ENCODE measurements around the gene RBPMS2.
"Not testable (repeated sequence)": the region's sequence is repeated elsewhere in the genome, so short reads cannot be mapped to it uniquely, and the experiment has no call there.

The RBPMS2 gene

DNA sequence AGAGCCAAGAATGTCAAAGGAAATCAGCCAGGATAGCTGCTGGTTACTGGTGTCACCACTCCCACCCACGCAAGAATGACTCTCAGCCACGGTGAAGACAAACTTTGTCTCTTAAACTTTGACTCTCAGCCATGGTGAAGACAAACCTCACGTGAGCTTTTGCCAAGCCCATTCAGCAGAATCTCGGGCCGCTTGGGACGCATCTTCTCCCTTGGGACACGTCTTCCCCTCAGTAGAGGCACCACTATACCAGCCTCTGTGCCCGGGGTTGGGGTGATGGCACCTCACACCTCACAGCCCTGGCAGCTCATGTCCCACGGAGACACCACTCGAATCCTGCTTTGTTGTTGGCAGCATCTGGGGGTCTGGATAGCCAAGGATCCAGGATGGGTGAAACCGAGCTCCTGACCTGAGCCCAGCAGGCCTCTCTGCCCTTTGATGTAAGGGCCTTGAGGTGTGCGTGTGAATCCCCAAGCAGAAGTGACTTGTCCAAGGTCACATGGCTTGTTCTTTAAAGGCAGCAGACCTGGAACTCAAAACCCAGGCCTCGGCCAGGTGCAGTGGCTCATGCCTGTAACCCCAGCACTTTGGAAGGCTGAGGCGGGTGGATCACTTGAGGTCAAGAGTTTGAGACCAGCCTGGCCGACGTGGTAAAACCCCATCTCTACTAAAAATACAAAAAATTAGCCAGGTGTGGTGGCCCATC is 21.8 kb downstream of the RBPMS2 start:
- no peak for DNase-seq (ENCODE audit: low spot score)

DNA sequence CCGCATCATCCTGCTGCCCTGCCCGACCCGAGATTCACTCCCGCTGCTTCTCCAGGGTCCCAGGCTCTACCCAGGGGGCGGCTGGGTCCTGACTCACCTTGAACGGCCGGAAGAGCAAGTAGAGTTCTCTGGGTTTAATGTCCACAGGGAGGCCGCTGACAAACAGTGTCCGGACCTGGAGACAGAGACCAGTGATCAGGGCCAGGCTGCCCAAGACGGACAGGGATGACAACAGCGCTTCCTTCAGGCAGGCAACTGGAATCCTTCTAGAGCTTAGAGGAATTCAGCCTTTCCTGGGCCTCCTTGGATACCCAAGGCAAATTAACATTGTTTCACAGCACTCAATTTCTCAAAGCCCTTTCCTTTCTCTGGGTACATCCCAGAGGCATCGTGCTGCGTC is 23.9 kb downstream of the RBPMS2 start:
- no peak for DNase-seq (ENCODE audit: low spot score)

DNA sequence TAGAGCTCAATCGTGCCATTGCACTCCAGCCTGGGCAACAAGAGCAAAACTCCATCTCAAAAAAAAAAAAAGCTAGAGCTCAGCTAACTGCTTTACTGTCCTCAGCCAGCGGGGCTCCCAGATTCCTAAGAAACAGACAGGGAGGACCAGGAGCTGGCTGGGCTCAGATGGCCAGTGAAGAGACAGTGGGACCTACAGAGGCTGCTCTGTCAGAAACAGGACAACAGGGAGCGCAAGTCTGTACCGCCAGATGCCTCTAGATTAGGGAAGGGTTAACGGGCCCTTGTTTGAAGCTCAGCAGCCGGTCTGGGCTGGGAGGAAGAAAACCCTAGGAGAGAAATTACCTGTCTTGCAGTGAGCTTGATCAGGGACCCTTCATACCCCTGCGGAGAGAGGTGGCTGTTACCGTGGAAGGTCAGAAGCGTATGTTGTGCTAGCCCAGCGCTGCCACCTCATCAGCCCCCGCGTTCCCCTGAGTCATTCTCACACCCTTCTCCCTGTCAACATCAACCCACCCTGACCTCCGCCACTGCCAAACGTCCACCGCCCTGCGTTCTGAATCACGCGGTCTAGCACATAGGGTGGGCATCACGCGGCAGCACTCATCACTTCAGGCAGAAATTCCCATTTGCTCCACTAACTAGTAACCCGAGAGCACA is 25.3 kb downstream of the RBPMS2 start:
- no peak for DNase-seq (ENCODE audit: low spot score)

DNA sequence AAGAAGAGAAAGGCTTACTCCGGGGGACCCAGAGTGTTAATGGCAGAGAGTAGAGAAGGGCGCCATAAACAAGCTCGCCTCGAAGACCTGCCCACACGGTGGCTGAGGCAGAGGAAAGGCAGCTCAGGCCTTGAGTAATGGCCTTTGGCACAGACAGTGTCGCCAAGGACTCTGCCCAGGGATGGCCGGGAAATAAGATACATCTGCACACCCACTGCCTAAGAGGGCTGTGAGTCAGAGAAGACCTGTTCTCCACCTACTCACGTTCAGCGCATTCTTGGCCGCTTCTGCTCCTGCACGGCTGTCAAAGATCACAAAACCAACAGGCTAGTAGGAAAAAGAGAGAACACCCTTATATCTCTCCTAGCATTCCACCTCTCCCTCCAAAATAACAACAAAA is 26.2 kb downstream of the RBPMS2 start:
- no peak for DNase-seq (ENCODE audit: low spot score)

DNA sequence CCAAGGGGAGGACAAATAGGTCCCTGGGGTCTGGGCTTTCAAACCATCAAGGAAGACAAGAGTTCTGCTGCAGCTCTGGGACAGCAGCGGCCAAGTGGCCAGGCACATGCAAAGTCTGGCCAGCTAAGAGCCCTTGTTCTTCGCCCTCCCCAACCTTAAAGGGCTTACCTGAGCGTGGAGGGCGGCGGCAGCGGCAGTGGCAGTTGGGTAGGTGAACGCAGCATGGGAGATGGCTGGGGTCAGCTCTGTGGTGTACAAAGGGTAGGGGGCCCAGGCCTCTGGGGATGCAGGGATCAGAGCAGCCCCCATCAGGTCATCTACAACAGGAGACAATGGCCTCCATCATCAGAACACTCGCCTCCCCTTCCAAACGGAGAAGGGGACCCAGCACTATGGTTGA is 27.1 kb downstream of the RBPMS2 start:
- DNase-seq (ENCODE audit: low spot score): no peak

DNA sequence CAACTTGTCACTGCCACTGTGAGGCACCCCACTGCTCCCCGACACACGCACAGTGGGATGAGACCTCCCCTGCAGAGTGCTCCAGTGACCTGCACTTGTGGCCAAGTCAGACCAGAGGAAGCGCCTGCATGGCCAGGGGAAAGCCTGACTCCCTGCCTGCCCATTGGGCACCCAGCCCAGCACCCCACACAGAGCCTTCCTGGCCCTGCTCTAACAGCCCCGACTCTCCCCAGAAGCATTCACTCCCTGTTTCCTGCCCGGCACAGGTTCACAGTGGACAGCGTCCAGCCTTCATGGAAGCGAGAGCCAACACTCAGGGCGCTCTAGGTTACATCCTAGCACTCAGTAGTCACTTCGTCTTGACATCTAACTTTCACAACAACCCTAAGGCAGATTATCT is 27.8 kb downstream of the RBPMS2 start:
- no peak for DNase-seq (ENCODE audit: low spot score)

DNA sequence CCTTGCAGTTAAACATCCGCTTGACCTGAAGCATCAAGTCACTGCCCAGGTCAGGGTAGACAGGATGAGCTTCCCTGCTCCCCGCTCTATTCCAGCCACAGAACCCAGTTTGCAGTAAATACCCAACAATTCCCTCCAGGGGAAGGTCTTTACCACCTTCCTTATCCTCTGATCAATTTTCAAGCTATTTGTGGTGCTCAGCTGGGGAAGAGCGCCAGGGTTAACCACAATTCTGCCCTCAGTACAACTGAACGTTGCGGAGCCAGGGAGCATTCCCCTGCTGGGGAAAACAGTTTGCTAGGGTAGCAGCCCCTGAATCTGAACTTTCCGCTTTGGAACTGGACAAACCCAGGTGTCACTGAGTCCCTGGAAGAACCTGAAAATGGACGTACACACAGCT is 28.5 kb downstream of the RBPMS2 start:
- no peak for DNase-seq (ENCODE audit: low spot score)

DNA sequence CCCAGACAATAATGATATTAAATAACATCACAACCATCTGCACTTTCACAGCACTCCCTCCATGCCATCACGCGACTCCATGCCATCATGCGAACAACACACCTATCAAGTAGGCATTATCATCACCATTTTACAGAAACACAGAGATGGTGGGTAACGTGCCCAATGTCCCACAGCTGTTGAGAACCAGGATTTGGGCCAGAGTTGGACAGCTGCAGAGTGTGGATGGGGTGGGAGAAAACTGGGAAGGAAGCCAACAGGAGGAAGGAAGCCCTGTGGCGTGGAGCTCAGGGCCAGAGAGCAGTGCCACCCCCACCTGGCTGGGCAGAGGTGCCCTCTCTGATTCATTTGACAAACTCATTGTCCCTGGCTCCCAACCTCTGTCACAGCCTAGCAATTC is 29.0 kb downstream of the RBPMS2 start:
- no peak for DNase-seq (ENCODE audit: low spot score)

DNA sequence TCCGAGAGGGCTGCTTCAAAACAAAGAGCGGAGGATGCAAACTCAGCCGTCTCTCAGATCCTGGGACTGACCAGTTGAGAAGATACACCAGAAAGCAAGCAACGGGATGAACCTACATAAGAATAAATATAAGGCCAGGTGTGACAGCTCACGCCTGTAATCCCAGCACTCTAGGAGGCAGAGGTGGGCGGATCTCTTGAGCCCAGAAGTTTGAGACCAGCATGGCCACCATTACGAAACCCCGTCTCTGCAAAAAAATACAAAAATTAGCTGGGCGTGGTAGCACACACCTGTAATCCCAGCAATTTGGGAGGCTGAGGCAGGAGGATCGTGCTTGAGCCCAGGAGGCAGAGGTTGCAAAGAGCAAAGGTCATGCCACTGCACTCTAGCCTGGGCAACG is 31.7 kb downstream of the RBPMS2 start:
- no peak for DNase-seq (ENCODE audit: low spot score)

DNA sequence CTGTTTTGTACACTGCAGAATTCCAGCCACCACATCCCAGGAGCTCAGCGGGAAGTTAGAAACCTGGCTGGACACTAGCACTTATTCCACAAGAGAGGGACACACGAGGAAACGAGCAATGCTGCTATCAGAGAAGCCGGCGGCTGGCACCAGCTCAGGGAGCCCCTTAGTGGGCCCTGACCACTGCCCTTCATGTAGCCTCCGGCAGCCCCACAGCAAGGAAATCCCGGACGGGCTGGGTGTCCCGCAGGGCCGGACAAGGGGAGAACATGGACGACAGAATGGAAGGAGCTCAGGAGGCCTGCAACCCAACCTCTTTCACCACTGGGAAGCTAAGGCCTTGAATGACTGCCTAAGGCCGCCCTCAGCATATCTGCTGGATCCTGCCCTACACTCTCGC is 32.5 kb downstream of the RBPMS2 start:
- DNase-seq (ENCODE audit: low spot score): no peak

DNA sequence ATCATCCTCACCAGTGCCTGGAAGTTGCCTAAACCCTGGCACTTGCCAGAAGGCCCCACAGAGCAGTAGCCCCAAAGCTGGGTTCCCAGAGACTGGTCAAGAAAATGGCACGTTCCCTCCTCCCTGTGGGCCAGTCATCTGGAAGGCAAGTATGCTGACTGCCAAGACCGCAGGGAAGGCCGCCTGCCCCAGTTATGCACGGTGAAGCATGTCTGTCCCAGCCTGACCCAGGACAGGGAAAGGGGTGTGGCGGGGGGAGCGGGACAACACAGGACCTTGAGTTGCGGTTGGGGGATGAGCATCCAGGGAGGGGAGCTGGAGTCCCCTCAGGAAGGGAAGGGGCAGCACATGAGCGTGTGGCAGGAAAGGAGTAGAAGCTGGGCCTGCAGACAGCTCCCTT is 33.0 kb downstream of the RBPMS2 start:
- DNase-seq (ENCODE audit: low spot score): no peak

DNA sequence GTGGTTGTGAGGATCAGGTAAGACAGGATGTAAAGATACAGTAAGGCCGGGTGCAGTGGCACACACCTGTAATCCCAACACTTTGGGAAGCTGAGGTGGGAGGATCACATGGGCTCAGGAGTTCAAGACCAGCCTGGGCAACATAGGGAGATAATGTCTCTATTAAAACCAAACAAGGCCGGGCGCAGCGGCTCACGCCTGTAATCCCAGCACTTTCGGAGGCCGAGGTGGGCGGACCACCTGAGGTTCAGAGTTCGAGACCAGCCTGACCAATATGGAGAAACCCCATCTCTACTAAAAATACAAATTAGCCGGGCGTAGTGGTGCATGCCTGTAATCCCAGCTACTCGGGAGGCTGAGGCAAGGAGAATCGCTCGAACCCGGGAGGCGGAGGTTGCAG is 33.7 kb downstream of the RBPMS2 start:
- not testable (repeated sequence) for DNase-seq (ENCODE audit: low spot score)

DNA sequence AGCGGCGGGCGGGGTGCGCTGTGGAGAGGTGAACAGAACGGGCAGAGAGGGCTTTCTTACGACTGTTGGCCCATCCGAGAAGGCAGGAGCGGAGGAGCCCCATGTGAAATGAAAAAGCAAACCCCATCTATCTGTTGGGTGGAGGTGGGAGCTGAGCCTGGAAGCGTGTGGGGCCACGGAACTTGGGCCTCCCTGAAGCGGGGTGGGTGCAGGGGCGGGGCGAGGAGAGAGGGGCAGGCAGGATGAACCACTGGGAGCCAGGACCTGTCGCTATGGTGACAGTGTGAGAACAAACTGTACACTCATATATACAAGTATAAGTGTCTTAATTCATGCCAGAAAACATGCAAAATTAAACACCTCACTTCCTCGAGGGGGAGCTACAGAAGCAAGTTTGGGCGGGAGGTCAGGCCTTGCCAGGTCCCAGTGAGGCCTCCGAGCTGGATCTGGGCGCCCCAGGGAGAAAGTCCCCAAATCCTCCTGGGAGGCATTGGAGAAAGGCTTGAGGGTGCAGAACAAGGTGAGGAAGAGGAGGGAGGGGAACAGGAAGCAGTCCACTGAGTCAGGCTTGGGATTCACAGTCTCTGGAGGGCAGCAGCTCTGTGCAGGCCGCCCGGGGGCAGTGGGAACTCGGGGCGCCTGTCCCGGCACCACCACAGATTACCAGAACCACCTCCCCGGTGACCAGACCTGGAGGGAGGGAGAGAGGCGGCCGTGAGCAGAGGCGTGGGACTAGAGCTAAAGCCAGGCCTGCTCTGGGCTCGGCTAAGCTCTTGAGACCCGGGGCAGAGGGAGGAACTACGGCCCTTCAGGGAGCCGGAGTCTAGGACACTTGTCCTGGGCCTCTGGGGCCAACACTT is 34.8 kb downstream of the RBPMS2 start:
- no peak for DNase-seq (ENCODE audit: low spot score)

DNA sequence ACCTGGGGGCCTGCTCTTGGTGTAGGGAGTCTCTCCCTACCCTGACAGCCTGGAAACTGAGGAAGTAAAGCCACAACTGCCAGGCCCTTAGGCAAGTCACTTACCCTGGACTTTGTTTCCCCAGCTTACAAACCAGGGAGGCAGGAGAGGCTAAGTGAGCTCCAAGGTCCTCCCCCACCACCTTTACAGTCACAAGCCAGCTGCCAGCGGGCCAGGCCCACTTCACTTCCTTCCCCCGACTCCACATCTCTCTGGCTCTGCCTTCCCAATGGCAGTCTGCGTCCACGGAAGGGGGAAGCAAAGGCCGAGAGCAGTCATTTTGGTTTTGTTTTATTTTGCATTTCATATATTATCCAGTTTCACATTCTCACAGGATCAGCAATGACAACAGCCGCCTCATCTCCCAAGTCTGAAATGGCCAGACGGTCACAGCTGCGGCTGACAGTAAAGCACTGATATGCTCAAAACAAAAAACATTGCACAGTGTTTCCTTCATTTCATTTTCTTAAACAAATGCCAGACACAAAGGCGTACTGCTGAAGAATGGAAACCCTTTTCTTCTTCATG is 35.7 kb downstream of the RBPMS2 start:
- no peak for DNase-seq (ENCODE audit: low spot score)

DNA sequence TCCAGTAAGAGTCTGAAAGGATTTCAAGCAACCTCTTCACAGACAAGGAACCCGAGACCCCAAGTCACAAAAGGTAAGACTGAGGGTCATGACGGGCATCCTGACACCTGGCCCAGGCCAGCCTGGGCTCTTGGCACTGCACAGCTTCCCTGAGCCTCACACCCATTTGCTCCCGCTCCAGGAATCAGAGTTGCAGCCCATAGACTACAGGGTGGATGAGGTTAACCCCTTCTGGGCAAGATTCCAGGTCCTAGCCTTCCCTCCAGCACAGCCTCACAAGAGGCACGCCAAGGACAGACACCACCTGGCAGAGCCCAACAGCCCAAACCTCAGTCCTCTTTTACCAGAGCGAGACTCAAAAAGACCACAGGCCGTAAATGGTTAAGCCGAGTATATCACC is 36.2 kb downstream of the RBPMS2 start:
- no peak for DNase-seq (ENCODE audit: low spot score)

DNA sequence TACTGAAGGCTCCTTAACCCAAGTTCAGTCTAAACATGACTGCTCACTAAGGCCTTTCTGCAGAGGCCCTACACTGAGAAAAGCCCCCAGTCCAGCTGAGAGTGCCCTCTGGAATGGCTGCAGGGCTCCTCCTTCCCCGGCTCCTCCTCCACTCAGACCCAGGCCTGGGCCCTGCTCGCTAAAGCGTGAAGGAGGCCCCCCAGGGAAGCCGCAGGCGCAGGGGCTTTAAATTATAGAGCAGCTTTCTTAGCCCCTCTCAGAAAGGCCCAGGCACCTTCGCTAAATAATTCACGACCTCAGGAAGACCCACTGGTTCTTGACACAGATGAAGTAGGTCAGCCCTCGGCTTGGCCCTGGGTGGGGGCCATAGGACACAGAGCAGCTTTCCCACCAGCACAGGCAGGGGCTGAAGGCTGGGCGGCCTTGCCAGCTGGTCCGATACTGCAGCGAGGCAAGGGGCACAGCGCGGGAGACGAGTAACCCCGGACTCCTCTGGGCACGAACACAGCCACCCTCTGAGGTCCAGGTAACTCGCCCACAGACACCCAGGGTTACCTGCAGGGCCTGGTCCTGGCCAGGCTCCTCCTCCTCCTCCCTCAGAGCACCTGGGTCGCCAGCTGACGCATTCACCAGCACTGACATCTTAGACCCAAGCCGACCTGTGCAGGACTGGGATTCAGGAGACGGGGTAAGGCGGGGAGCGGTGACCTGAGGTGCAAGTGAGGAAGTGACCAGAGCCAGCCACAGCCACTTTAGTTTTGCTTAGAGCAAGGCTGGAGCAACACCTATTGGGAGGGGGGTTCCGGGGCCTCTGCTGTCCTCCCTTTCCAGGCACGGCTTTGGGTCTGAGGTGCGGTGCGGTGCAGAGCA is 36.9 kb downstream of the RBPMS2 start:
- no peak for DNase-seq (ENCODE audit: low spot score)

DNA sequence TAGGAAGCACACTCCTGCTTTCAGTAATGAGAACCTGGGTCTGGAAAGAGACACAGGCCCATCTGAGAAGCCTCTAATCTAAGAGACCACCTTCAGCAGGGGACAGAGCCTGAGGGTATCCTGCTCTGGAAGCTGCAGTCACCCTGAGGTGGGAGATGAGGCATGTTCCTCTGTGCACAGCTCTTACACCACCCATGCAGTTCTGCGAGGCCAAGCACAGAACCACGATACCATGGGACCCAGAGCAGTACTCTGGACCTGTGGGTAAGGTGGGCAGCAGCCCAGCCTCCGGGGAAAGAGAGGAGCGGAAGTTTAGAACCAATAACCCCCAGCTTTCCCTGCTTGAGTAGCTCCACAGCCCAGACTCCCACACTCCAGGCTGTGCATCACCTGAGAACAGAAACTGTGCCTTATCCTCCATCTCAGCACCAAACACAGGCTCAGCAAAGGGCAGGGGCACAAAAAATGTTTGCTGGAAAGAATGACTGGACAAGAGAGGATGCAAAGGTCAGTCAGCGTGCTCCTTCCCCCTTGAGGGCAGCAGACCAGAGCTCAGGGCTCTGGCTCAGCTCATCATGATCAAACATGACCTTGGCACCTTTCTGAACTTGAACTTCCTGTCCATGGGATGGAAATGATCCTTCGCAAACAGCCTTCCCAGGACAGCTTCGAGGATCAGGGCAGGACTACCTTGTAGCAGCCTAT is 43.1 kb downstream of the RBPMS2 start:
- no peak for DNase-seq (ENCODE audit: low spot score)

DNA sequence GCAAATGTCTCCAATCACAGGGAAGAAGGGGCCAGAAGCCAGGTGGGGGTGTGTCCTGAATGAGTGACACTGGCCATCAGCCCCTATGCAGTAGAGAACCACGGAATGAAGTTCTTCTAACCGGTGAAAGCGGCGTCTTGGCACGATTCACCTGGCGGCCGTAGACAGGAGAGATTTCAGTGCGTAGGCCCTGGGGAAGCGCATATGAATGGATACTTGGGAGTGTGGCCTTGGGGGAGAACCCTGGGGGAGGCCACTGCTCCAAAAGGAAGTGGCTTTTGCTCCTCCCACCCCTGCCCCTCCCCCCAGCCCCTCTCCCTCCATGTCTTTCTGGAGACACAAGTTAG is 43.6 kb downstream of the RBPMS2 start:
- no peak for DNase-seq (ENCODE audit: low spot score)

DNA sequence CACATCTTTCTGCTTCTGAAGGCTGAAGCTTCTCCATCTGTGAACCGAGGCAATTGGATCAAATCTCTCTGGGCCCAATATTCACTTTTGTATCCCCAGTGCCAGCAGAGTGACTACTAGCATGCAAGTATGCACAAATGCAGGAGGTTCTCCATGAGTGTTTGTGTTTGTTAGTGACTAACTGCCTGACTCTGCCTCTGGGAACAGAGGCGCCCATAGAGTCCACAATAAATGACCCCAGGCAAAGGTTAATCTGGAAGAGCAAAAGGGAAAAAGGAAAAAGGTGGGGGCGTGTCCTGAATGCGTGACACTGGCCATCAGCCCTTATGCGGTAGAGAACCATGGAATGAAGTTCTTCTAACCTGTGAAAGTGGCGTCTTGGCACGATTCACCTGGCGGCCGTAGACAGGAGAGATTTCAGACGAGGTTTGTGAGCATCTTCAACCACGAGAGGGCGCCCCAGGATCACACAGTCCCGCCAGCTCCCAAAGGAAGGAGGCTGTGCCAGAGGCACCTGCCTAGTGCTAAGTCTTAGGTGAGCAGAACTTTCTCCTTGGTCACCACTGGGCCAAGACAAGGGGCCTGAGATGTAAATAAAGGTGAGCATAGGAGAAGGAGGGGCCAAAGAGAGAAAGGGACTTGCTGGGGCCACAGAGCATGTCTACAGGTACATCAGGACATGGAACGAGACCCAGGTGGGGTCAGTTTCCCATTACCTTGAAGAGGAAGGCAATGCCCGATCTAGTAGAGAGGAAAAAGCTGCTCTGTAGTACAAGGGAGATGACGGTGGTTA is 44.2 kb downstream of the RBPMS2 start:
- DNase-seq (ENCODE audit: low spot score): peak; percentile 85

DNA sequence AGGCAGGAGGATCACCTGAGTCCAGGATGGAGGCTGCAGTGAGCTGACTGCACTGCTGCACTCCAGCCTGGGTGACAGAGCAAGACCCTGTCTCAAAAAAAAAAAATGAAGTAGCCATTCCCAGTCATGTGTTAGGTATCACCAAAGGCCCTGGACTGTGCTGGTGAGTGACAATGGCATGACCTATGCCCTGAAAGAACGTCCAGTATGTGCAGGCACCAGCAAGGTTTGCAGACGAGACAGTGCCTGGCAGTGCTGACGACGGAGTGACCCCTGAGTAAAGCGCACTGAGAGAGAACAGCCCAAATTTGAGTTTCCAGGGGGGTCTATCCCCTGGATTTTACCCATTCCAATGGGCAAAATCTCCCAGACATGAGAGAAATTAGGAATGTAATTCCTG is 45.2 kb downstream of the RBPMS2 start:
- DNase-seq (ENCODE audit: low spot score): no peak
